Left ventricle myocardium inferior (tissue), 1 donor: ENCODE measurements around the gene UGT1A4. TPM values are rescaled to one million over a fixed set of nuclear protein-coding genes. Genes with fewer than 3 reads are reported as not detected.

Source experiments
- DNase-seq: peaks from one replicate; pipeline ENCODE4 v3.0.0-alpha.2; 2020
- H3K27ac ChIP-seq: fragments of 200-600 bp; replicated peaks from 2 replicates; pipeline ENCODE4 v1.8.0; 2021
- H3K27me3 ChIP-seq: fragments of 200-600 bp; 2 replicates; pipeline ENCODE4 v1.8.0; 2021; ENCODE audit warnings: low read depth
- H3K36me3 ChIP-seq: fragments of 200-600 bp; 2 replicates; pipeline ENCODE4 v1.8.0; 2021
- H3K4me1 ChIP-seq: fragments of 200-600 bp; 2 replicates; pipeline ENCODE4 v1.8.0; 2021
- H3K4me3 ChIP-seq: fragments of 200-600 bp; 2 replicates; pipeline ENCODE4 v1.8.0; 2021; ENCODE audit warnings: mild to moderate bottlenecking, moderate library complexity
- H3K9me3 ChIP-seq: fragments of 200-600 bp; replicated peaks from 2 replicates; pipeline ENCODE4 v1.8.0; 2021
- CTCF ChIP-seq: fragments of 200-600 bp; IDR thresholded peaks from 2 replicates; pipeline ENCODE4 v1.8.0; 2021; ENCODE audit warnings: antibody characterized with exemption, mild to moderate bottlenecking, borderline replicate concordance
- intact Hi-C: fragments of 100-400 bp; cut with micrococcal nuclease; formaldehyde crosslinking; loops from one replicate; pipeline ENCODE4 v1.11.0; 2022
- total RNA-seq: library from RNA; stranded (reverse); fragmentation: NEBNext Ultra II Directional; extraction: Animal tissue kit (Norgen Biotek cat#: 25700); gene quantifications from one replicate; pipeline ENCODE4 v1.2.1, GENCODE V29; 2021
- donor health status: DM: no; HTN: yes; CAD: no; lungs with severe emphysema.

UGT1A4 gene
- total RNA-seq, 1 donor from 2014 or later, result not detected

DNA sequence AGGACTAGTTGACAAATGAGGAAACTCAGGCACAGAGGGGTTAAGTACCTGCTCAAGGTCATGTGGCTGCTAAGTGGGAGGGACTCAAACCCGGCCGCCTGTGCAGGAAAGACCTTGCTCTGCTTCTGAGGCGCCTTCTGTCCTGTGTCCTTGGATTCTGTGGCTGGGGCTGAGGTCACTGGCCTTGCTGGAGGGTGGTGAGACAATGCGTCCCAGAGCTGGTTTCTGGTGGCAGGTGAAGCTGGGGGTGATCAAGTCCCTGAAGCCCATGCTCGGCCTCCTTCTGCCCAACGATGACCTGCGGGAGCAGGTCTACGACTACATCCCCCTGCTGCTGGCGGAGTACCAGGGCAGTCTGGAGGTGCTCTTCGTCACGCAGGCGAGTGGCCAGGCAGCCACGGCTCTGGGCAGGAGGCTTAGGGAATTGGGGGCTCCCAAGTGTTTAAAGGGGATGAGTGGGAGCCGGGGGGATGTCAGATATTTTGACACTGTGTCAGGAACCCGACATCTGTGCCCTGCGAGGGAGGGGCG, 75.7 kb downstream of the UGT1A4 start:
- Histone ChIP-seq H3K9me3 (no peaks in the 10 kb centered on the region), H3K27me3 (peaks cover 15% of the 10 kb centered on the region), H3K36me3 (no peaks in the 10 kb centered on the region), H3K4me1 (no peaks in the 10 kb centered on the region), H3K27ac (no peak overlapping the region), H3K4me3 (no peak overlapping the region)
- no peak for TF ChIP-seq CTCF
- DNase-seq, result no peak
- intact Hi-C loops, result no loop called here

- peaks cover 25% of the 10 kb centered on the region for H3K27me3 ChIP-seq
- H3K4me1 ChIP-seq, result no peaks in the 10 kb centered on the region
- no peak for TF ChIP-seq CTCF
- no peak overlapping the region for H3K27ac ChIP-seq
- no peaks in the 10 kb centered on the region for H3K36me3 ChIP-seq
- no peak overlapping the region for H3K4me3 ChIP-seq
- intact Hi-C loops, result no loop called here
- DNase-seq, result no peak
- no peaks in the 10 kb centered on the region for H3K9me3 ChIP-seq
Observed at GRCh38 chr2:233795735-233796171, 77.2 kb downstream of the UGT1A4 start.

DNA sequence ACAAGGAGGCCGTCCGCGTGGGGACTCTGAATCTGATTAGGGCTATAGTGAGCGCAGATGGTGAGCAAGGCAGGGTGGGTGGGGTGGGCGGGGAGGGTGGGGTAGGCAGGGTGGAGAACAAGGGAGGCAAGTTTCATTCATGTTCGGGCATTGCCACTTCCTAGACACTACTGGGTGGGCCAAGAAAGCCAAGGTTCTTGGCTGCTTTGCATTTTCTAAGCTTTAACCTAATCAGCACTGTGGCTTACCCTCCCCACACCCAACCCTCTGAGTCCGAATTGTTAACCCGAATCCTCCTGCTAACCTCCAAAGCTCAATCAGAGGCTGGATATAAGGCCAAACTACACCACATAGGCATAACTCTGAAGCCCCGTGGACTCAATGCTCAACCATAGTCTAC, 77.7 kb downstream of the UGT1A4 start:
- intact Hi-C loops, result no loop called here
- TF ChIP-seq CTCF, result no peak
- Histone ChIP-seq H3K4me3 (no peak overlapping the region), H3K4me1 (no peaks in the 10 kb centered on the region), H3K27ac (no peak overlapping the region), H3K9me3 (no peaks in the 10 kb centered on the region), H3K27me3 (peaks cover 25% of the 10 kb centered on the region), H3K36me3 (no peaks in the 10 kb centered on the region)
- DNase-seq, result no peak

- intact Hi-C loops, result no loop called here
- DNase-seq, result no peak
Observed at GRCh38 chr2:233798335-233799086, 80.0 kb downstream of the UGT1A4 start.

GRCh38 chr2:233799087-233799665, 80.6 kb downstream of the UGT1A4 start:
- Histone ChIP-seq H3K36me3 (no peaks in the 10 kb centered on the region), H3K9me3 (no peaks in the 10 kb centered on the region), H3K4me1 (no peaks in the 10 kb centered on the region), H3K27me3 (peaks cover 35% of the 10 kb centered on the region), H3K27ac (no peak overlapping the region), H3K4me3 (no peak overlapping the region)
- TF ChIP-seq CTCF, result no peak
- intact Hi-C loops, result no loop called here
- DNase-seq, result no peak

More at GRCh38 chr2:233798335-233799086, 80.0 kb downstream of the UGT1A4 start:
- Histone ChIP-seq H3K27ac (no peak overlapping the region), H3K36me3 (no peaks in the 10 kb centered on the region), H3K9me3 (no peaks in the 10 kb centered on the region), H3K4me1 (no peaks in the 10 kb centered on the region), H3K4me3 (no peak overlapping the region), H3K27me3 (peaks cover 32% of the 10 kb centered on the region)
- no peak for TF ChIP-seq CTCF
